ENCODE measurements around the gene RASA2.

- TF ChIP-seq, protein P1, sequence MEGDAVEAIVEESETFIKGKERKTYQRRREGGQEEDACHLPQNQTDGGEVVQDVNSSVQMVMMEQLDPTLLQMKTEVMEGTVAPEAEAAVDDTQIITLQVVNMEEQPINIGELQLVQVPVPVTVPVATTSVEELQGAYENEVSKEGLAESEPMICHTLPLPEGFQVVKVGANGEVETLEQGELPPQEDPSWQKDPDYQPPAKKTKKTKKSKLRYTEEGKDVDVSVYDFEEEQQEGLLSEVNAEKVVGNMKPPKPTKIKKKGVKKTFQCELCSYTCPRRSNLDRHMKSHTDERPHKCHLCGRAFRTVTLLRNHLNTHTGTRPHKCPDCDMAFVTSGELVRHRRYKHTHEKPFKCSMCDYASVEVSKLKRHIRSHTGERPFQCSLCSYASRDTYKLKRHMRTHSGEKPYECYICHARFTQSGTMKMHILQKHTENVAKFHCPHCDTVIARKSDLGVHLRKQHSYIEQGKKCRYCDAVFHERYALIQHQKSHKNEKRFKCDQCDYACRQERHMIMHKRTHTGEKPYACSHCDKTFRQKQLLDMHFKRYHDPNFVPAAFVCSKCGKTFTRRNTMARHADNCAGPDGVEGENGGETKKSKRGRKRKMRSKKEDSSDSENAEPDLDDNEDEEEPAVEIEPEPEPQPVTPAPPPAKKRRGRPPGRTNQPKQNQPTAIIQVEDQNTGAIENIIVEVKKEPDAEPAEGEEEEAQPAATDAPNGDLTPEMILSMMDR (IDR thresholded peaks at IDR 0.05) = no peak
- TF ChIP-seq POLR2A (IDR thresholded peaks at IDR 0.05) = no peak
Observed at GRCh38 chr3:141459008-141459407, 27.8 kb upstream of the RASA2 start.
